Coronary artery (tissue), 2 donors: ENCODE data around the gene VIPAS39.

Experiments
- DNase-seq: peaks from one replicate; pipeline ENCODE4 v3.0.0-alpha.2; 2017; ENCODE audit warnings: low spot score
- H3K27ac ChIP-seq, 2 donors: fragments of 200-600 bp; sonication (generic); one replicate each; pipeline ENCODE4 v1.5.1; 2016 to 2019
- H3K4me3 ChIP-seq: fragments of 200-600 bp; sonication (generic); 2 replicates; pipeline ENCODE4 v1.5.1; 2016; ENCODE audit warnings: mild to moderate bottlenecking, moderate library complexity
- TF ChIP-seq, protein P1 (sequence below): fragments of 200-600 bp; sonication (generic); IDR thresholded peaks from one replicate; pipeline ENCODE4 v1.5.1; 2019; ENCODE audit warnings: antibody characterized with exemption

VIPAS39 gene

DNA sequence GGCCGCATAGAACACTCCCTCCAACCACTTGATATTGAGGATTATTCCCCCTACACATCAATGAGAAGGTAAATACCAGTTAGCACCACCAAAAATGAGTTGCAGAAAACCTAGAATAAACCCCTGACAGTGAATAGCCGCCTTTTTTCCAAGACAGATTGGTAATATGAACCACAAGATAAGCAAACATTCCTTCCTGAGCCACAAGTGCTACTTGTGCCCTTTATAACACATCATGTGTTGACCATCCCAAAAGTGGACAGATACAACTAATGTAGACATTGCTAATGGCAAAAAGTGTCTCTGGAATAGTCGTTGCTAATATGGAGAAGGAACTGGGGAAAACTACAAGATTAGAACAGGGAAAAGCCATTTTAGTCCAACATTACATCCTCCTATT is 51.3 kb downstream of the VIPAS39 start:
- no peak overlapping the region for H3K27ac ChIP-seq
- TF ChIP-seq, protein P1, sequence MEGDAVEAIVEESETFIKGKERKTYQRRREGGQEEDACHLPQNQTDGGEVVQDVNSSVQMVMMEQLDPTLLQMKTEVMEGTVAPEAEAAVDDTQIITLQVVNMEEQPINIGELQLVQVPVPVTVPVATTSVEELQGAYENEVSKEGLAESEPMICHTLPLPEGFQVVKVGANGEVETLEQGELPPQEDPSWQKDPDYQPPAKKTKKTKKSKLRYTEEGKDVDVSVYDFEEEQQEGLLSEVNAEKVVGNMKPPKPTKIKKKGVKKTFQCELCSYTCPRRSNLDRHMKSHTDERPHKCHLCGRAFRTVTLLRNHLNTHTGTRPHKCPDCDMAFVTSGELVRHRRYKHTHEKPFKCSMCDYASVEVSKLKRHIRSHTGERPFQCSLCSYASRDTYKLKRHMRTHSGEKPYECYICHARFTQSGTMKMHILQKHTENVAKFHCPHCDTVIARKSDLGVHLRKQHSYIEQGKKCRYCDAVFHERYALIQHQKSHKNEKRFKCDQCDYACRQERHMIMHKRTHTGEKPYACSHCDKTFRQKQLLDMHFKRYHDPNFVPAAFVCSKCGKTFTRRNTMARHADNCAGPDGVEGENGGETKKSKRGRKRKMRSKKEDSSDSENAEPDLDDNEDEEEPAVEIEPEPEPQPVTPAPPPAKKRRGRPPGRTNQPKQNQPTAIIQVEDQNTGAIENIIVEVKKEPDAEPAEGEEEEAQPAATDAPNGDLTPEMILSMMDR, result no peak
- H3K4me3 ChIP-seq, result no peak overlapping the region
- DNase-seq, result no peak

DNA sequence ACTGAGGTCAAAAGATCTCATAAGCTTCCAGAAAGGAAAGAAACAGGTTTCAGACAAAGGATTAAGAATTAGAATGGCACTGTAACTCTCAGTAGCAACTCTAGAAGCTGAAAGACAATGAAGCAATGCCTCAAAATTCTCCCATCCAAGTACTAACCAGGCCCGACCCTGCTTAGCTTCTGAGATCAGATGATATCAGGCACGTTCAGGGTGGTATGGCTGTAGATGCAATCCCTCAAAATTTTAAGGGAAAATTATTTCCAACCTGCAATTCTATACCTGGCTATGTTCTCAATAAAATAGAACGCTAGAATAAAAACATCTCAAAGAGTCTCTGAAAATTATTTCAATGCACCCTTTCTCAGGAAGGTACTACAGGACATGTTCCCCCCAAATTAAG is 53.6 kb downstream of the VIPAS39 start:
- TF ChIP-seq, protein P1, result no peak
- Histone ChIP-seq H3K4me3 (no peak overlapping the region), H3K27ac (no peak overlapping the region)
- DNase-seq, result no peak

DNA sequence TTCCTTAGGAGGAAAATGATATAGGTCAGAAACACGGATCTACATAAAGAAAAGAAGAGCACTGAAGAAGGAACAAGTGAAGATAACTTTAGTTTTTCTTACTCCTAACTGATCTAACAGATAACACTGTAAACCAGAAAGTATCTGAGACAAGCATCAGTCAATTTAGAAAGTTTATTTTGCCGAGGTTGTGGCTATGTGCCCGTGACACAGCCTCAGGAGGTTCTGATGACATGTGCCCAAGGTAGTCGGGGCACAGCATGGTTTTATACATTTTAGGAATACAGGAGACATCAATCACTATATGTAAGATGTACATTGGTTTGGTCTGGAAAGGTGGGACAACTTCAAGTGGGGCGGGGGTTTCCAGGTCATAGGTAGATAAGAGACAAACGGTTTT is 57.2 kb downstream of the VIPAS39 start:
- Histone ChIP-seq H3K4me3 (no peak overlapping the region), H3K27ac (no peak overlapping the region)
- TF ChIP-seq, protein P1, result no peak
- no peak for DNase-seq

DNA sequence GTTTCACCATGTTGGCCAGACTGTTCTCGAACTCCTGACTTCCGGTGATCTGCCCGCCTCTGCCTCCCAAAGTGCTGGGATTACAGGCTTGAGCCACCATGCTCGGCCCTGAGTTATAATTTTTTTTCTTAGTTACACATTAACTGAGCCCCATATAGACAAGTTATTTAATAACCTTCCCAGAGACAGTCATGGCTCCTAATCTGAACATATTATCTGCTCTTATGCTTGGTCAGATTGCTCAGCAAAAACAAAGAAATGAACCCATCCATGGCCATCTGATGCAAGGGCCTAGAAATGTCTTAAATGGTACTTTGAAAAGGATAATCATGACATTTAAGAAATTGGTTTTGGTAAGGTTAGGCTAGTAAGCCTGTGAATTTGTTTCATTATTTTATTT is 67.2 kb downstream of the VIPAS39 start:
- H3K4me3 ChIP-seq, result no peak overlapping the region
- TF ChIP-seq, protein P1, result no peak
- no peak overlapping the region for H3K27ac ChIP-seq
- no peak for DNase-seq

DNA sequence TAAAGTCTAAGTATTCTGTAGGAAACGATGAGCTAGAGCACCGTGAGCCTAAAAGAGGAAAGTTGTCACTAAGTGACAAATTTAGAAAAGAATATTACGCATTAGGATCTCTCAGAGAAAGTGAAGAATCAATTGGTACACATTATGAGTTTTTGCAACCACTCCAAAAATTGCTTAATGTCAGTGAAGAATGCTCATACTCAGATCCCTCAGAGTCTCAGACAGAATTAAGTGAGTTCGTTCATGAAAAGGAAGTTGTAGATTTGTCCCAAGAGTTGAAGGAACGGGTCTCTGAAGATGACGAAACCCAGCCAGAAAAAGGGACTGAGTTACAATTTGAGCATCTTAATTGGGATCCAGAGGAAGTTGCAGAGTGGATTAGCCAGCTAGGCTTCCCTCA is 78.7 kb downstream of the VIPAS39 start:
- TF ChIP-seq, protein P1, result no peak
- Histone ChIP-seq H3K27ac (no peak overlapping the region), H3K4me3 (no peak overlapping the region)
- no peak for DNase-seq

DNA sequence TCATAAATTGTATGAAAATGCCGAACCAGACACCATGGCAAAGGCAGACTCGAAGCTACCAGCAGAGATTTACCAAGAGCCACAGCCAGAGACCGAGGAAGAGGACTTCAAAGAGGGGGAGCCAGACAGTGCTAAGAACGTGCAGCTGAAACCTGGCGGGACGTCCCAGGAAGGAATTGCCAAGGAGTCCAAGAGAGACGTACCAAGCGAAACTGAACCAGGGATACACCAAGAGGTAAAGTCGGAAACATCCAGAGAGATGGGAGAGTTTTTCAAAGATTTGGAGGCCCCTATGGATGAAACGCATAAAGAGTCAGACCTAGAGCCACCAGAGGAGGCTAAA is 79.9 kb downstream of the VIPAS39 start:
- DNase-seq, result no peak
- TF ChIP-seq, protein P1, result no peak
- peak overlapping the region; percentile 83 for H3K4me3 ChIP-seq
- no peak overlapping the region for H3K27ac ChIP-seq

DNA sequence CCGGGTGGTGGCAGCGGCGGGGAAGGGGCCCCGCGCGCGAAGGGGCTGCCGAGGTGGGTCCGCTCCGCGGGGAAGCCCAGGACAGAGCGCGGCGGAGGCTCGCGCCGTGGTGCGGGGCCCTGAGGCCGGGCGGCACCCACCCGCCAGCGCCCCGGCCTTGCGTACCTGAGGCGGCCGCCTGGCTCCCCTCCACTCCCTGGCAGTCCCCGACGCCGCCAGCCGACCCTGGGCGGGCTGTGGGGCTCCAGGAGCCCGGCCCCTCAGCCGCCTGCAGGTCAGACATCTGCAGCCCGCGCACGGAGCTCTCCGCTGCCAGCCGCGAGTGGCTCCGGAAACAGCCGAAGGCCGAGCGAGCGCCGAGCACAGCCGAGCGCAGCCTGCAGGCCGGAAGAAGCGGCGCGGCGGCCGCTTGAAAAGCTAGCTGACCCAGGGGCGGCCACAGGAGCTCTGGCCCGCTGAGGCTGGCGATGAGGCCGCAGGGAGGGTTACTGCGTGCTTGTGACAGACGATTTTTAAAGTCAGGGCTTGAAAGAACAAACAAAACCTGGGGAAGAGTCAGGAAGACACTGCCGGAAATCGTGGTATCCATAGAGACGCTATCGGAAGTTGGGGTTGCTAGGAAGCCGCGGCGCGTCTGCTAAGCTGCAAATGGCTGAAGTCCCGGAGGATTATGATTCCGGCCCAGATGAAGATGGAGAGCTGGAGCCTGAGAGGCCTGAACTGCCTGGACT is 80.5 kb downstream of the VIPAS39 start, which contains the start of the genes SAMD15 and TMED8:
Gene SAMD15 (plus strand): TSS at position 609 of the 731 bp plus-strand sequence. CDS start 40 bp downstream, at position 649.
Gene TMED8 (minus strand): TSS at position 324 of the 731 bp plus-strand sequence. CDS start 41 bp downstream, at position 283.
- peak within 1 kb of the TSS; percentile 83 for H3K4me3 ChIP-seq
- peak; percentile 84 for DNase-seq
- TF ChIP-seq, protein P1, result no peak
- peak within 1 kb of the TSS; percentile 31 to 86 for H3K27ac ChIP-seq
